Measurements from ENCODE around the gene NKAIN4. TPM values are rescaled to one million over a fixed set of nuclear protein-coding genes. Genes with fewer than 3 reads are reported as not detected.

The NKAIN4 gene
- total RNA-seq, 1 donor from 2014 or later, result 1.1 TPM

DNA sequence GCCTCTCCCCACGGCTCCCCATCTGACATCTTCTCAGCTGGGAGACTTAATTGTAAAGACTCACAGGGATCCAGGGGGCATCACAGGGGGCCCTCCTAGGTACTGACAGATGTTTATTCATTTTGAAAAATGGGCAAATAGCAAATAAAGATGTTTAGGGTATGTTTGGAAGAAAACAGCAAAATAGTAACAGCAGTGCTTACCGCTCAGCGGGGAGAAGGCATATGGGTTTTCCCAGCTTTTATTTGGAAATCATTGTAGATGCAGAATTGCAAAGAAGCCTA, 21.3 kb downstream of the NKAIN4 start:
- TF ChIP-seq, protein P1, sequence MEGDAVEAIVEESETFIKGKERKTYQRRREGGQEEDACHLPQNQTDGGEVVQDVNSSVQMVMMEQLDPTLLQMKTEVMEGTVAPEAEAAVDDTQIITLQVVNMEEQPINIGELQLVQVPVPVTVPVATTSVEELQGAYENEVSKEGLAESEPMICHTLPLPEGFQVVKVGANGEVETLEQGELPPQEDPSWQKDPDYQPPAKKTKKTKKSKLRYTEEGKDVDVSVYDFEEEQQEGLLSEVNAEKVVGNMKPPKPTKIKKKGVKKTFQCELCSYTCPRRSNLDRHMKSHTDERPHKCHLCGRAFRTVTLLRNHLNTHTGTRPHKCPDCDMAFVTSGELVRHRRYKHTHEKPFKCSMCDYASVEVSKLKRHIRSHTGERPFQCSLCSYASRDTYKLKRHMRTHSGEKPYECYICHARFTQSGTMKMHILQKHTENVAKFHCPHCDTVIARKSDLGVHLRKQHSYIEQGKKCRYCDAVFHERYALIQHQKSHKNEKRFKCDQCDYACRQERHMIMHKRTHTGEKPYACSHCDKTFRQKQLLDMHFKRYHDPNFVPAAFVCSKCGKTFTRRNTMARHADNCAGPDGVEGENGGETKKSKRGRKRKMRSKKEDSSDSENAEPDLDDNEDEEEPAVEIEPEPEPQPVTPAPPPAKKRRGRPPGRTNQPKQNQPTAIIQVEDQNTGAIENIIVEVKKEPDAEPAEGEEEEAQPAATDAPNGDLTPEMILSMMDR (IDR thresholded peaks at IDR 0.05; ENCODE audit: insufficient read depth, low read length, severe bottlenecking), result no peak
- no peaks in the 10 kb centered on the region for H3K36me3 ChIP-seq (ENCODE audit: control insufficient read depth, insufficient read depth, low read length)
- no peak overlapping the region for H3K4me3 ChIP-seq (ENCODE audit: low read depth, low read length)
- FAIRE-seq, result no peak
- no peaks in the 10 kb centered on the region for H3K27me3 ChIP-seq (ENCODE audit: control insufficient read depth, insufficient read depth, low read length)
- DNase-seq (ENCODE audit: low read depth), result no peak

DNA sequence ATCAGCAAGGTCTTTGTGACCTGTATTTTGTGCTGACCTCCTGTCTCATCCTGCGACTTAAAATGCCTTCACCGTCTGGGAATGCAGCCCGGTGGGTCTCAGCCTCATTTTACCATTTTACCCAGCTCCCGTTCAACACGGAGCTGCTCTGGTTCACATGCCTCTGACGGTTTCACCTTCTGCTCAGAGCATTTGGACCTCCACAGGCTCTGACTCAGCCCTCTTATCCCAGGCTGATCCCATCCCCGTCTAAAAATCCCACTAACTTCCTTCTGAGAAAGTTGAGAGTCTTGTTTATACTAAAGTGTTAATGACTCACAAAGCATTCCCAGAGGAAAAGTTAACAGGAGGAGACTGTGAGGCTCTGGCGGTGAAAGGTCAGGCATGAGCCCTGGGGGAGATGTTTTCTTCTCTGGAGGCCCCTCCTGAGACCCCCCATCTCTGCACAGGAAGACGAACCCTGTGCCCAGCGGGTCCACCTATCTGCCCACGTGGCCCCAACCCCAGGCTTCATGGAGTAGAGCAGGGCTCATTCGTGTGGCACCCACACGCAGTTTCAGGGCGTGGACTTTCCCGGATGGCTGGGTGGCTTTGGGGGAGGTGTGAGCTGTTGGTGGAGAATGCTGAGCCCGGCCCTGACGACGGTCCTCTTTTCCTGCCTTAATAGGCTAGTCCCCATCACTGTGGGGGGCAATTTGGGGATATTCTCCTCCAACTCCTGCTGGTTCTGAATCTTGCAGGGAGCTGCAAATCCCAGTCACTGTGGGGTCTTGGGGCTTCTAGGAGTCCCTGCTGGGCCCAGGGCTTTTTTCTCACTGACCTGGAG, 21.8 kb downstream of the NKAIN4 start:
- DNase-seq (ENCODE audit: low read depth) (peak; percentile 72), FAIRE-seq (no peak)
- H3K36me3 ChIP-seq (ENCODE audit: control insufficient read depth, insufficient read depth, low read length), result no peaks in the 10 kb centered on the region
- no peaks in the 10 kb centered on the region for H3K27me3 ChIP-seq (ENCODE audit: control insufficient read depth, insufficient read depth, low read length)
- TF ChIP-seq, protein P1 (IDR thresholded peaks at IDR 0.05; ENCODE audit: insufficient read depth, low read length, severe bottlenecking), result no peak
- no peak overlapping the region for H3K4me3 ChIP-seq (ENCODE audit: low read depth, low read length)

DNA sequence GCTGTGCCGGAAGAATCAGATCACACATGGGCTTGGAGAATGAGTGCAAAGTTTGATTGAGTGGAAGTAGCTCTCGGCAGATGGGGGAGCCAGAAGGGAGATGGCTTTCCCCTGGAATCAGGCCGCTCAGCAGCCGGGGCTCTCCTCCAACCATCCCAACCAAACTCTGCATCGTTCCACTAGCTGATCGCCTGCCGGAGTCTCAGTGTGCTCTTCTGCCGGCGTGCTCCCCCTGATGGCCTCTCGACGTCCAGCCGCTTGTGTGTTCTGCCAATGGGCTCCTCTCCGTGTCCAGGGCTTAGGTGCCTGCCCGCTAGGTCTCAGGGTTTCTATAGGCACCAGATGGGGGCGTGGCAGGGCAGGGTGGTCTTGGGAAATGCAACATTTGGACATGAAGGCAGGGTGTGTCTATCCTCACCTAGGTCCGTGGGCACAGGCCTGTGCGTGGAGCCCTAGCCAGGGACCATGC, 23.4 kb downstream of the NKAIN4 start:
- no peaks in the 10 kb centered on the region for H3K36me3 ChIP-seq (ENCODE audit: control insufficient read depth, insufficient read depth, low read length)
- DNase-seq (ENCODE audit: low read depth) (peak; percentile 39), FAIRE-seq (no peak)
- no peak overlapping the region for H3K4me3 ChIP-seq (ENCODE audit: low read depth, low read length)
- H3K27me3 ChIP-seq (ENCODE audit: control insufficient read depth, insufficient read depth, low read length), result no peaks in the 10 kb centered on the region
- TF ChIP-seq, protein P1 (IDR thresholded peaks at IDR 0.05; ENCODE audit: insufficient read depth, low read length, severe bottlenecking), result peak; percentile 78

DNA sequence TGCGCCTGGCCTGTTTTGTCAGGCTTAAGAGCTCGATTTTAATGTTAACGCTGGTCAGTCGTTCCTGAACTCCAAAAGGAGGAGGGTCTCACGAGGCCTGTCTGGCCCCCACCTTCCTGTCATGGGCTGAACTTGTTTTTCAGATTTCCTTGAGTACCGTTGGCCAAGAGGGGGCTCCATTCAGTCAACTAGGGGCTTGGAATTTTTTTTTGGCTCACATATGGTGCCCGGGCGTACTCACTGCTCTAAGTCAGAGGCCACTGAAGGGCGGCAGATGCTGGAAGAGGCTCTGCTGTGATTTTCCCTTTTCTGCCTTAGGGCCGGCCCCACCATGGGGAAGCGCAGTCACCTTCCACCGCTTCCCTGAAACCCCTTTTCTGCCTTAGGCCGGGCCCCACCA, 25.5 kb downstream of the NKAIN4 start:
- no peak for FAIRE-seq
- TF ChIP-seq, protein P1 (IDR thresholded peaks at IDR 0.05; ENCODE audit: insufficient read depth, low read length, severe bottlenecking), result no peak
- Histone ChIP-seq H3K36me3 (ENCODE audit: control insufficient read depth, insufficient read depth, low read length) (no peaks in the 10 kb centered on the region), H3K4me3 (ENCODE audit: low read depth, low read length) (no peak overlapping the region), H3K27me3 (ENCODE audit: control insufficient read depth, insufficient read depth, low read length) (no peaks in the 10 kb centered on the region)
- no peak for DNase-seq (ENCODE audit: low read depth)

DNA sequence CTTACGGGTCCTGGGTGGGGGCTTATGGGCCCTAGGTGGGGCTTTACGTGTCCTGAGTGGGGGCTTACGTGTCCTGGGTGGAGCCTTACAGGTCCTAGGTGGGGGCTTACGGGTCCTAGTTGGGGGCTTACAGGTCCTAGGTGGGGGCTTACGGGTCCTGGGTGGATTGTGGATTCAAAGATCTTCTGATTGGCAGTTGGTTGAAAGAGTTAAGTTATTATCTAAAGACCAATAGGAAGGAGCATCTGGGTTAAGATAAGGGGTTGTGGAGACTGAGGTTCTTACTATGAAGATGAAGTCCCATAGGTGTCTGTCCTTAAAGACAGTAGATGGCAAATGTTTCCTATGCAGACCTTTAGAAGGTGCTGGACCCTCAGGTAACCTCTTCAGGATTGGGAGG, 27.0 kb downstream of the NKAIN4 start:
- TF ChIP-seq, protein P1 (IDR thresholded peaks at IDR 0.05; ENCODE audit: insufficient read depth, low read length, severe bottlenecking), result no peak
- H3K27me3 ChIP-seq (ENCODE audit: control insufficient read depth, insufficient read depth, low read length), result no peaks in the 10 kb centered on the region
- no peak for FAIRE-seq

More for the DNA sequence above, 27.0 kb downstream of the NKAIN4 start:
- H3K36me3 ChIP-seq (ENCODE audit: control insufficient read depth, insufficient read depth, low read length), result no peaks in the 10 kb centered on the region
- DNase-seq (ENCODE audit: low read depth), result no peak
- no peak overlapping the region for H3K4me3 ChIP-seq (ENCODE audit: low read depth, low read length)

Measured in bronchial epithelial cell (primary cell).